Measurements from ENCODE around the gene GPRC5C.

DNA sequence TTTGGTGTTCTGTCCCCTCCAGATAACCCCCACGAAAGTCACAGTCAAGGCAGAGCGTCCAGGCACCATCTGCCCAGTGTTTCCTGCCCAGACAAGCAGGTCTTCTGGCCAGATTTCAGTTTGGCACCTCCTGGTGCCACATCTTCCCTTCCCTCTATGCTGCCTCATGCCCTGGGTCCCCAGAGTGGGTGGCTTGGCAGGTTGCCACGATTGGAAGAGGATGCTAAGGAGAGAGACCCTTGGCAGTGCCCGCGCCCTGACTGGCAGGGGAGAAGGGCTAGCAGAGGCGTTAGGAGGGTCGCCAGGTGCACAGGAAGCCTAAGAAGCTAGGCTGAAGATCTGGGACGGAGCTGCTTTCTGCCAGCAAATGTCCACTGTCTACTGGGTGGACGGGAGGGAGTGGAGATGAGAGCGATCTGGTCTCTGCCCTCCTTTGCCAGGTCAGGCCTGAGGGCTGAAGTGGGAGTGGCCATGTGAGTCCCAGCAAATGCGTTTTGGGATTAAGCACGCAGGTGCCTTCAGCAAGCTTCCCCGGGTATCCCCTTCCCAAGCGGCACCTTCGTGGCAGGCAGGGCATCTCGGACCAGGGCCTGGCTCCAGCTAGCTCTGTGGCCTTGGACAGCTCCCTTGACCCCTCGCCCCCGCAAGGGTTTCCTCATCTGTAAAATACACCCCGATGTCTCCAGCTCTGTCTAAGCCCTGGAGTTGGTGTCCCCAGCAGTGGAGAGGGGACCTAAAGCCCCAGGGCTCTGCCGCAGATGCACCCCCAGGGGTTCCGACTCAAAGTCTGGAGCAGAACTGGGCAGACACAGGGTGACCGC, 21.2 kb downstream of the GPRC5C start:
- TF ChIP-seq CTCF (IDR thresholded peaks at IDR 0.05) (no peak), EZH2phosphoT487 (IDR thresholded peaks at IDR 0.05) (no peak), EZH2 (IDR thresholded peaks at IDR 0.05) (no peak)
